ENCODE results near the gene MGLL.

MGLL gene

GRCh38 chr3:127789990-127790881 lies 32.1 kb downstream of the MGLL start:
- DNase-seq (ENCODE audit: low read depth in 2 of 2) = no peak

DNA sequence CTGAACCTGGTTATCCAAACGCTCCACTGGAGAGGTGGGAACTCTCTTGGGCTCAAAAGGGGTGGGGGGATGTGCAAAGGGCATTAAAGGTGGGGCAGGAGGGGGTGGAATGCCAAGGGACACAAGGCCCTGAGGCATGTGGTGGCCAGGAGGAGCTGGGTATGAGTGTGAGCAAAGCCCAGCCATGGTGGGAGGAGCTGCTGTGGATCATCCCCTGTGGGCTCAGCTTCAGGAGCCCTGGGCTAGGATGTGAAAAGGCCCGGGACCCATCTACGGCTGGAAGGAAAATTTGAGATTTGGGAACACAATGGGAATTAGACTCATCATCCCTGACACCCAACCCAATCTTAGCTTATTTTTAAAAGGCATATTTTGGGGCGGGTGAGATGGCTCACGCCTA lies 33.3 kb downstream of the MGLL start:
- no peak for DNase-seq (ENCODE audit: low read depth in 2 of 2)

DNA sequence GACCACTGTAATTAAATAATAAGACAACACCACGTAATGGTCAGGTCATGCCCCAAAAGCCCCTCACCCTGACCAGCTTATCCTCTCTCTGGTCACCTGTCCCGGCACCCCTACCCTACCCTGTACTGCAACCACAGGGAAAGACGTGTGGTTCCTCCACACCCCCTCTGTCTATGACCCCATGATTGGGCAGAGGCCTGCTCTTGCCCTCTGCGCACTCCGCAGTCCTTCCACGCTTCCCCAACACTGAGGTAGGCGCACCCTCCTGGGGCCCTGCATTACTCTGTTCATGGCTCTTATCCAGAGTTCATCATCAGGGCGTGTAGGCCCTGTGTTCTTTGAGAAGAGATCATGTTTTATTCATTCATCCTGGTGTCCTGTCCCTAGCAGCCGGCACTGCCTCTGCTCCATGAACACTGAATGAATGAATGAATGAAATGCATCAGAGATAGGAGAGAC lies 33.8 kb downstream of the MGLL start:
- DNase-seq (ENCODE audit: low read depth in 2 of 2) = no peak

DNA sequence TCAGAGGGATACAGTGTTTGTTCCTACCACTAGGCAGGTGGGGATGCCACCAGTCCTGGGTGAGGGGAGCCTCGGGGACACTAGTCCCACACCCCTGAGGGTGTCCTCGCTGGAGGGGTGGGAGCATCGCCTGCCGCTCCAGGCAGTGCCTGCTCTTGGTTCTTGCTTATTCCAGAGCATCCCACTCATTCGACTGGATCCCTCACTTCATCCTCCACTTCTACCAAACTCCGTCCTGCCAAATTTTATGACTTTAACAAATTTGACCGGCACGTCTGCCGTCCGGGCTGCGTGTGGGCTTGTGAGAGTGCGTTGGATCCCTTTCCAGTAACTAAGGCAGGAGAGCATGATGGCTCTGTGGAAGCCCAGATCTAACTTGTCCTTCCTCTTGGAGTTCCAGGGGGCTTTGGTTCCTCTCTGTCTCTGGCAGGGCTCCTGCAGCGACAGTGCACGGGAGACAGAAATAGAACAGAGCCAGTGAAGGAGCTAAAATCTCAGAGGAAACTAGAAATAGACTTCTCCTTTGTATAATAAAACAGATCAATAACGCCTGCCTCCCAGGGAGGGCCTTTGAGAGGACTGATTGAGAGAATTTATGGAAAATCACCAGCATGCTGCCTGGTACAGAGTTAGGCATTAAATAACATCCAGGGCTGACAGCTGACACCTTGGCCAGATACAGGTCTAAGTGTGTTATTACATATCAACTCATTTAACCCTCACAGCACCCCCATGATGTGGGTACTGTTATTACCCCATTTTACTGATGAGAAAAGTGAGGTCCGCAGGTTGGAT lies 34.5 kb downstream of the MGLL start:
- DNase-seq (ENCODE audit: low read depth in 2 of 2) = no peak

DNA sequence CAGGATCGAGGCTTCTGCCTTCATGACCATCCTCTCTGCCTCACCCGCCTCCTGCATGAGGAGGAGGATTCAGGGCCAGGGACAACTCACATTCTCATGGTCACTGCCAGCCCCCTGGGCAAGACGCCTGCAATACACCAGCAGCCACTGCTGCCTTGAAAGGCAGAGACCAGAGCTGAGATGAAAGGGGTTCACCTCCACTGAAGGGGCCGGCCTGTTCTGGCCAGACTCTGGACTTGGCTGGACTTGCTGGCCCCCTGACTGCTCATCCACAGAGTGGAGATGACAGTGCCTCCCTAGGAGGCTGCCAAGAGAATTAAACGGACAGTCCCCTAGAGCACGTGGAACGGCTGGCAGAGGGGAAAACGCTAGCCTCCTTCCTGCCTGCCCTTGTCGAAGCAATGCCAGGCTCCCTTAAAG lies 35.2 kb downstream of the MGLL start:
- DNase-seq (ENCODE audit: low read depth in 2 of 2) = no peak

GRCh38 chr3:127786353-127787070 lies 35.8 kb downstream of the MGLL start:
- no peak for DNase-seq (ENCODE audit: low read depth in 2 of 2)

- DNase-seq (ENCODE audit: low read depth in 2 of 2) = no peak
Measured at GRCh38 chr3:127785711-127786265, 36.5 kb downstream of the MGLL start.

DNA sequence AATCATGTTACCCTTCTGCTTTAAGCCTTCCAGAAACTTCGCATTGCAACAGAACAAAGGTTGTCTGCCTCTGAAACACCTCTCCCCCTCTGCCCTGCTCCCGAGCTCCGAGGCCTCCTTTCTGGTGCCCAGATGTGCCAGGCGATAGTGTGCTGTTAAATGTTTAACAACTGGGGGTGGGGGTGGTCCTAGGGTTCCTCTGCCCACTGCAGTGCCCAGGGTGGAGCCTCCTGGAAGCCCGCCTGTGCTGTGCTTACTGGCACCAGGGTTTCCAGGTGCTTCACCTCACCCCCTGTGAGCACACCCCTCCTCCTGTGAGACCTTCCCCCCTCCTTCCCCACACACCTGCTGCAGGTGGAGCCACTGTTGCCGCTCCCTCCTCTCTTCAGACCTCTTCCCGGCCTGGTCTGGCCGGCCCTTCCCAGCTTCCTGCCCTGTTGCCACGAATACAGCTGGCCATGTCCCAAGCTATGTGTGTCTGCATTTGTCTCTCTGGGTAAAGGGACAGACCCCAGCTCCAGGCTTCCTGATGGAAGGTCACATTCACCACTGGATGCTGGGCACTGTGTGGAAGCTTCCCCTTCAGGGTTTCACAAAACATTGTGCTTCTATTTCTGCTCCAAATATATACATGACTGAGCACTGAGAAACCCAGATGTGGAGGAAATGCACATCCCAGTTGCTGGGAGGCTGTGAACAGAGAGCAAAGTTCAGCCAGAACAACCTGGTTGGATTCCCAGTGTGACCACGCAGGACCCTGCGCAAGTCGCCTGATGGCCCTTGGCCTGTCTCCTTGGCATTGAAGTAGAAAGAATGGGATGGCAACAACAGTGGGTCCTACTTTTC lies 37.2 kb downstream of the MGLL start:
- DNase-seq (ENCODE audit: low read depth in 2 of 2) = no peak

- no peak for DNase-seq (ENCODE audit: low read depth in 2 of 2)
Measured at GRCh38 chr3:127784283-127784682, 38.0 kb downstream of the MGLL start.

- DNase-seq (ENCODE audit: low read depth in 2 of 2) = no peak
Measured at GRCh38 chr3:127783642-127784160, 38.6 kb downstream of the MGLL start.

DNA sequence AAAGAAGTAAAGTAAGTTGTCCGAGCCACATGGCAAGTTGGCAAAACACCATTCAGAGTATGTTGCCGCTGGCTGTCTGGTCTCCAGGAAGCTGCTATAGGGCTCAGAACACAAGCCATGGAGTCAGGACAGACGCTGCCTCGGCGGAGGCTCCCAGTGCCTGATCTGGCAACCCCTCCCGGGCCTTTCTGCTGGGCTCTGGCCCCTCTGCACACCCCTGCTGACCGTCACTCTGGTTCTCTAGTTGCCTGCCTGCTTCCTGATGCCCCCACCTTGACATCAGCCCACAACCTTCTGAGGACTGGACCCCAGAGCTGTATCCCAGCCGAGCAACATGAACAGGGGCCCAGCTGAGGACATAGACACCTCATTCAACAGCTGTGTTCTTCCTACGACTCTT lies 39.1 kb downstream of the MGLL start:
- DNase-seq (ENCODE audit: low read depth in 2 of 2) = no peak

GRCh38 chr3:127781411-127782001 lies 40.8 kb downstream of the MGLL start:
- no peak for DNase-seq (ENCODE audit: low read depth in 2 of 2)

- no peak for DNase-seq (ENCODE audit: low read depth in 2 of 2)
Measured at GRCh38 chr3:127780536-127781400, 41.5 kb downstream of the MGLL start.

- DNase-seq (ENCODE audit: low read depth in 2 of 2) = no peak
Measured at GRCh38 chr3:127779747-127780146, 42.6 kb downstream of the MGLL start.

DNA sequence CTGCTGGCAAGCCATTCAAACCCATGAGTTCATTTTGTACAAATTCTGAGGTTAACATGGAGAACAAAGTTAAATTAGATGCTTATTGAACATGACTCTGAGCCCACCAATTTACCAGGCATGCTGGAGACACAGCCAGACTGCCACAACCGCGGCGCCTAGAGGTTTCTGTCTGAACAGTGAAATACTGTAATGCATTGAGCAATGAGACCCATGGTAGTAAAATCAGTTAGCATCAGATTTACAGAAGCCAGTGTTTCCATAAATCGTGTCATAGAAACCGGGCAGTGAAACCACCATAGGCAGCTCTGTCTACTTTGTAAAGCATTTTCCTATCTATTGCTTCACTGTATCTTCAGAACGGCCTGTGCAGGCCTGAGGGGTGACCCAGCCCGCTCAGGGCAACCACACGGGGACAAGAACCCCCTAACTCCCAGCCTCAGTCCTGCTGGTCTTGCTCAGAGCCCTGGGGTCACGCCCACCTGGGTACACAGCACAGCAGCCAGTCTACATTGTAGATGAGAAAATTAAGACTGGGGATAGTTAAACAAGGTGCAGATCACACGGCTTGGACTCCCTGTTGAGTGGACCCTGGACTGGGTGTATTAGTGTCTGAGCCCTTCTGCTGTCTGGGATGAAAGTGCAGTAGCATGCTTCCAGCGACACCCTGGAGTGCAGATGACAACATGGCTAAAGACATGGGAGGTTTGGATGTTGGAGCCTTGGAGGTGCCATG lies 44.2 kb downstream of the MGLL start:
- DNase-seq (ENCODE audit: low read depth in 2 of 2) = no peak

GRCh38 chr3:127777332-127777731 lies 45.0 kb downstream of the MGLL start:
- DNase-seq (ENCODE audit: low read depth in 2 of 2) = no peak

DNA sequence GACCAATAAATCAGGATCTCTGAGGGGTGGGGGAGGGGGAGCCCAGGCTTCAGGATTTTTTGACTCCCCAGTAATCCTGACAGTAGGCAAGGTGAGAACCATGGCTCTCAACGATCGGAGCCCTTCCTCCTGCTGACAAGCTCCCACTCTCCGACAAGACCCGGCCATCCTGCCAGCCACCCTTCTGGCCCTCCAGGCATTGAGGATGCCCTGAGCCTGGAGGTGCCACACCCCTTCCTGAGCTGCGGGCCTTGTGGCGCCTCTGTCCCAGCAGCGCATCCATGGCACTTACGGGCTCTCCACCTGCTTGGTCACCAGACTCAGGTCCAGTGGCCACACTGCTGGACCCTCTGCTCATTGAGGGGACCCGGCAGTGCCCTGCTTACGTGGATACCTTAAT lies 46.0 kb downstream of the MGLL start:
- DNase-seq (ENCODE audit: low read depth in 2 of 2) = no peak

GRCh38 chr3:127775398-127776109 lies 46.8 kb downstream of the MGLL start:
- DNase-seq (ENCODE audit: low read depth in 2 of 2) = no peak
